Liver (tissue), 9 donors: Measurements from ENCODE around the gene PRPF40A. TPM values are rescaled to one million over a fixed set of nuclear protein-coding genes. Genes with fewer than 3 reads are reported as not detected.

Experiments
- DNase-seq: peaks from one replicate; pipeline ENCODE4 v3.0.0-alpha.2; 2017; ENCODE audit warnings: low spot score
- H3K27ac ChIP-seq, 2 donors: one replicate each; pipeline ENCODE4 v1.7.0; 2013; ENCODE audit warnings: inconsistent platforms in 2 of 2, low read length in 2 of 2, control low read depth in 1 of 2, low read depth in 1 of 2, mild to moderate bottlenecking in 1 of 2
- H3K27me3 ChIP-seq, 4 donors: one replicate each; pipeline versions ENCODE4 v1.6.1 to v1.7.0; 2013; ENCODE audit warnings: low read length in 3 of 4, inconsistent platforms in 1 of 4, mild to moderate bottlenecking in 1 of 4, moderate library complexity in 1 of 4; ENCODE audit not compliant: control insufficient read depth in 4 of 4, insufficient read depth in 4 of 4
- H3K36me3 ChIP-seq, 4 donors: one replicate each; pipeline versions ENCODE4 v1.6.1 to v1.7.0; 2013; ENCODE audit warnings: low read length in 3 of 4, mild to moderate bottlenecking in 3 of 4, low read depth in 1 of 4, moderate library complexity in 1 of 4; ENCODE audit not compliant: control insufficient read depth in 4 of 4, insufficient read depth in 3 of 4
- H3K4me1 ChIP-seq, 4 donors: one replicate each; pipeline versions ENCODE4 v1.6.1 to v1.7.0; 2013; ENCODE audit warnings: low read length in 3 of 4, mild to moderate bottlenecking in 3 of 4, moderate library complexity in 1 of 4; ENCODE audit not compliant: control insufficient read depth in 4 of 4, insufficient read depth in 4 of 4
- H3K4me3 ChIP-seq, 3 donors: one replicate each; pipeline versions ENCODE4 v1.6.1 to v1.7.0; 2013; ENCODE audit warnings: low read length in 3 of 3, control low read depth in 1 of 3, low read depth in 1 of 3, mild to moderate bottlenecking in 1 of 3
- H3K9ac ChIP-seq, 2 donors: one replicate each; pipeline ENCODE4 v1.7.0; 2013; ENCODE audit warnings: low read length in 2 of 2, mild to moderate bottlenecking in 2 of 2, moderate library complexity in 2 of 2, control low read depth in 1 of 2, low read depth in 1 of 2
- H3K9me3 ChIP-seq, 4 donors: one replicate each; pipeline versions ENCODE4 v1.6.1 to v1.7.0; 2013; ENCODE audit warnings: low read length in 3 of 4; ENCODE audit not compliant: control insufficient read depth in 4 of 4
- ATF3 ChIP-seq: IDR thresholded peaks from 2 replicates; pipeline ENCODE4 v1.6.1; 2016; ENCODE audit warnings: antibody characterized with exemption
- CTCF ChIP-seq: fragments of 150-350 bp; IDR thresholded peaks from 2 replicates; pipeline ENCODE4 v1.5.1; 2017; ENCODE audit warnings: improper control_type of control experiment, low read depth, low read length; ENCODE audit not compliant: missing input control
- EGR1 ChIP-seq, 2 donors: IDR thresholded peaks; 2 replicates each; pipeline ENCODE4 v1.6.1; 2016 to 2018; ENCODE audit warnings: antibody characterized with exemption in 2 of 2, low read depth in 2 of 2
- FOXA1 ChIP-seq: IDR thresholded peaks from 2 replicates; pipeline ENCODE4 v1.6.1; 2016; ENCODE audit warnings: antibody characterized with exemption
- FOXA2 ChIP-seq: IDR thresholded peaks from 2 replicates; pipeline ENCODE4 v1.6.1; 2016; ENCODE audit warnings: antibody characterized with exemption
- GABPA ChIP-seq, 2 donors: IDR thresholded peaks in 1 of 2; conservative IDR thresholded peaks in 1 of 2; 2 replicates each; pipeline ENCODE4 v1.6.1; 2016; ENCODE audit warnings: antibody characterized with exemption in 2 of 2, mild to moderate bottlenecking in 1 of 2, moderate library complexity in 1 of 2
- HNF4A ChIP-seq, 2 donors: conservative IDR thresholded peaks; 2 replicates each; pipeline ENCODE4 v1.6.1; 2016; ENCODE audit warnings: antibody characterized with exemption in 2 of 2, mild to moderate bottlenecking in 2 of 2
- HNF4G ChIP-seq: IDR thresholded peaks from 2 replicates; pipeline ENCODE4 v1.6.1; 2016; ENCODE audit warnings: antibody characterized with exemption
- JUND ChIP-seq, 2 donors: IDR thresholded peaks; 2 replicates each; pipeline ENCODE4 v1.6.1; 2016; ENCODE audit warnings: antibody characterized with exemption in 2 of 2
- MAX ChIP-seq: IDR thresholded peaks from 2 replicates; pipeline ENCODE4 v1.6.1; 2016; ENCODE audit warnings: antibody characterized with exemption
- NR2F2 ChIP-seq: IDR thresholded peaks from 2 replicates; pipeline ENCODE4 v1.6.1; 2016; ENCODE audit warnings: antibody characterized with exemption
- RAD21 ChIP-seq, 2 donors: IDR thresholded peaks; 2 replicates each; pipeline ENCODE4 v1.6.1; 2016; ENCODE audit warnings: antibody characterized with exemption in 2 of 2, mild to moderate bottlenecking in 2 of 2
- REST ChIP-seq: IDR thresholded peaks from 2 replicates; pipeline ENCODE4 v1.6.1; 2016; ENCODE audit warnings: antibody characterized with exemption, mild to moderate bottlenecking
- RXRA ChIP-seq, 2 donors: IDR thresholded peaks; 2 replicates each; pipeline ENCODE4 v1.6.1; 2017 to 2018; ENCODE audit warnings: antibody characterized with exemption in 2 of 2, mild to moderate bottlenecking in 1 of 2
- SP1 ChIP-seq: IDR thresholded peaks from 2 replicates; pipeline ENCODE4 v1.6.1; 2018; ENCODE audit warnings: antibody characterized with exemption, mild to moderate bottlenecking
- TAF1 ChIP-seq: conservative IDR thresholded peaks from 2 replicates; pipeline ENCODE4 v1.6.1; 2016; ENCODE audit warnings: antibody characterized with exemption, mild to moderate bottlenecking
- YY1 ChIP-seq: IDR thresholded peaks from 2 replicates; pipeline ENCODE4 v1.6.1; 2016; ENCODE audit warnings: antibody characterized with exemption, mild to moderate bottlenecking
- ZBTB33 ChIP-seq: IDR thresholded peaks from 2 replicates; pipeline ENCODE4 v1.6.1; 2016; ENCODE audit warnings: antibody characterized with exemption
- WGBS: extraction: QIAGEN DNeasy Blood & Tissue Kit; methylation state at CpG from one replicate; pipeline ENCODE4 v1.1.7; 2013; 5-methylcytosine and 5-hydroxymethylcytosine counted together
- polyA plus RNA-seq, 2 donors: library from polyadenylated mRNA; stranded (reverse) in 1 of 2; unstranded in 1 of 2; fragments of 200-250 nt in 1 of 2; fragments of >200 nt in 1 of 2; fragmentation: Nextera tagmentation in 1 of 2; extraction: Ambion mirVana in 1 of 2; gene quantifications; one replicate each; pipeline versions ENCODE4 v1.2.1 to v1.2.3, GENCODE V29; 2013 to 2015
- total RNA-seq, 2 donors: library from RNA; depleted of rRNA; stranded (reverse); fragments of >200 nt; gene quantifications; one replicate each; pipeline ENCODE4 v1.2.3, GENCODE V29; 2014
- donor health status: healthy.
- donor health status: healthy.
- donor health status: healthy.
- donor health status: healthy.
- donor health status: healthy.

The PRPF40A gene
- total and polyA plus RNA-seq, 4 donors: 18.8 to 58.1 (median 53.7) TPM

- no peak for DNase-seq
- no peak for TF ChIP-seq CTCF
- no peak for TF ChIP-seq FOXA1
- no peak for TF ChIP-seq TAF1
- TF ChIP-seq JUND (IDR thresholded peaks at IDR 0.05): no peak
- TF ChIP-seq RAD21 (IDR thresholded peaks at IDR 0.05): no peak
- TF ChIP-seq EGR1 (IDR thresholded peaks at IDR 0.05; ENCODE audit: low read depth in 2 of 2): no peak
- no peak for TF ChIP-seq ATF3
- no peak for TF ChIP-seq FOXA2
- TF ChIP-seq NR2F2: no peak
- TF ChIP-seq HNF4G: no peak
- TF ChIP-seq RXRA (IDR thresholded peaks at IDR 0.05): no peak
- no peak for TF ChIP-seq ZBTB33
- TF ChIP-seq YY1: no peak
- TF ChIP-seq SP1: no peak
- no peak for TF ChIP-seq REST
- TF ChIP-seq HNF4A (conservative IDR thresholded peaks at IDR 0.05): no peak
- TF ChIP-seq GABPA (IDR thresholded peaks at IDR 0.05 in 1 of 2, conservative IDR thresholded peaks at IDR 0.05 in 1 of 2): no peak
- TF ChIP-seq MAX: no peak
- Histone ChIP-seq H3K9me3 (no peaks in the 10 kb centered on the region), H3K27ac (no peak overlapping the region), H3K27me3 (no peaks in the 10 kb centered on the region), H3K4me1 (no peaks in the 10 kb centered on the region), H3K9ac (no peak overlapping the region), H3K36me3 (peaks cover 5 to 18% (median 11%) of the 10 kb centered on the region in 4 donors), H3K4me3 (no peak overlapping the region)
- 98% methylated on average over 2 of the region's 2 CpGs for WGBS
Measured at GRCh38 chr2:152708742-152709141, 8.5 kb downstream of the PRPF40A start.
